ENCODE data around the gene ABAT.
A peak's percentile ranks its signal among the peaks of the same experiment; 100 is the strongest.

ABAT gene

GRCh38 chr16:8717892-8718415, 43.5 kb downstream of the ABAT start:
- no peak for ATAC-seq
- TF ChIP-seq ISL1 (CRISPR knock-in tag; IDR thresholded peaks at IDR 0.05) (no peak), RARB (CRISPR knock-in tag; IDR thresholded peaks at IDR 0.05) (no peak), BACH2 (CRISPR knock-in tag; IDR thresholded peaks at IDR 0.05; ENCODE audit: borderline replicate concordance) (no peak), ZFP30 (CRISPR knock-in tag; IDR thresholded peaks at IDR 0.05) (no peak), TCF4 (CRISPR knock-in tag; IDR thresholded peaks at IDR 0.05; ENCODE audit: borderline replicate concordance) (no peak), ZC3H10 (CRISPR knock-in tag; IDR thresholded peaks at IDR 0.05) (no peak), CSDC2 (CRISPR knock-in tag; IDR thresholded peaks at IDR 0.05) (no peak), PPARA (CRISPR knock-in tag; IDR thresholded peaks at IDR 0.05; ENCODE audit: borderline replicate concordance) (no peak)
- TF ChIP-seq, protein P1, sequence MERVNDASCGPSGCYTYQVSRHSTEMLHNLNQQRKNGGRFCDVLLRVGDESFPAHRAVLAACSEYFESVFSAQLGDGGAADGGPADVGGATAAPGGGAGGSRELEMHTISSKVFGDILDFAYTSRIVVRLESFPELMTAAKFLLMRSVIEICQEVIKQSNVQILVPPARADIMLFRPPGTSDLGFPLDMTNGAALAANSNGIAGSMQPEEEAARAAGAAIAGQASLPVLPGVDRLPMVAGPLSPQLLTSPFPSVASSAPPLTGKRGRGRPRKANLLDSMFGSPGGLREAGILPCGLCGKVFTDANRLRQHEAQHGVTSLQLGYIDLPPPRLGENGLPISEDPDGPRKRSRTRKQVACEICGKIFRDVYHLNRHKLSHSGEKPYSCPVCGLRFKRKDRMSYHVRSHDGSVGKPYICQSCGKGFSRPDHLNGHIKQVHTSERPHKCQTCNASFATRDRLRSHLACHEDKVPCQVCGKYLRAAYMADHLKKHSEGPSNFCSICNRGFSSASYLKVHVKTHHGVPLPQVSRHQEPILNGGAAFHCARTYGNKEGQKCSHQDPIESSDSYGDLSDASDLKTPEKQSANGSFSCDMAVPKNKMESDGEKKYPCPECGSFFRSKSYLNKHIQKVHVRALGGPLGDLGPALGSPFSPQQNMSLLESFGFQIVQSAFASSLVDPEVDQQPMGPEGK (CRISPR knock-in tag; IDR thresholded peaks at IDR 0.05; ENCODE audit: borderline replicate concordance): no peak

- no peak for ATAC-seq
- no peak for TF ChIP-seq GLIS3 (CRISPR knock-in tag; IDR thresholded peaks at IDR 0.05)
- TF ChIP-seq, protein P2, sequence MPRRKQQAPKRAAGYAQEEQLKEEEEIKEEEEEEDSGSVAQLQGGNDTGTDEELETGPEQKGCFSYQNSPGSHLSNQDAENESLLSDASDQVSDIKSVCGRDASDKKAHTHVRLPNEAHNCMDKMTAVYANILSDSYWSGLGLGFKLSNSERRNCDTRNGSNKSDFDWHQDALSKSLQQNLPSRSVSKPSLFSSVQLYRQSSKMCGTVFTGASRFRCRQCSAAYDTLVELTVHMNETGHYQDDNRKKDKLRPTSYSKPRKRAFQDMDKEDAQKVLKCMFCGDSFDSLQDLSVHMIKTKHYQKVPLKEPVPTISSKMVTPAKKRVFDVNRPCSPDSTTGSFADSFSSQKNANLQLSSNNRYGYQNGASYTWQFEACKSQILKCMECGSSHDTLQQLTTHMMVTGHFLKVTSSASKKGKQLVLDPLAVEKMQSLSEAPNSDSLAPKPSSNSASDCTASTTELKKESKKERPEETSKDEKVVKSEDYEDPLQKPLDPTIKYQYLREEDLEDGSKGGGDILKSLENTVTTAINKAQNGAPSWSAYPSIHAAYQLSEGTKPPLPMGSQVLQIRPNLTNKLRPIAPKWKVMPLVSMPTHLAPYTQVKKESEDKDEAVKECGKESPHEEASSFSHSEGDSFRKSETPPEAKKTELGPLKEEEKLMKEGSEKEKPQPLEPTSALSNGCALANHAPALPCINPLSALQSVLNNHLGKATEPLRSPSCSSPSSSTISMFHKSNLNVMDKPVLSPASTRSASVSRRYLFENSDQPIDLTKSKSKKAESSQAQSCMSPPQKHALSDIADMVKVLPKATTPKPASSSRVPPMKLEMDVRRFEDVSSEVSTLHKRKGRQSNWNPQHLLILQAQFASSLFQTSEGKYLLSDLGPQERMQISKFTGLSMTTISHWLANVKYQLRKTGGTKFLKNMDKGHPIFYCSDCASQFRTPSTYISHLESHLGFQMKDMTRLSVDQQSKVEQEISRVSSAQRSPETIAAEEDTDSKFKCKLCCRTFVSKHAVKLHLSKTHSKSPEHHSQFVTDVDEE (CRISPR knock-in tag; IDR thresholded peaks at IDR 0.05): no peak
Measured at GRCh38 chr16:8718851-8719680, 44.6 kb downstream of the ABAT start.

- ATAC-seq: peak; percentile 32; the same call in 1 of the 3 replicates
- TF ChIP-seq, protein P2 (CRISPR knock-in tag; IDR thresholded peaks at IDR 0.05): no peak
- no peak for TF ChIP-seq ARNTL (CRISPR knock-in tag; IDR thresholded peaks at IDR 0.05; ENCODE audit: borderline replicate concordance, low read depth)
- no peak for TF ChIP-seq BACH2 (CRISPR knock-in tag; IDR thresholded peaks at IDR 0.05; ENCODE audit: borderline replicate concordance)
- TF ChIP-seq ZNF565 (CRISPR knock-in tag; conservative IDR thresholded peaks at IDR 0.05; ENCODE audit: low read depth): no peak
- no peak for TF ChIP-seq PPARA (CRISPR knock-in tag; IDR thresholded peaks at IDR 0.05; ENCODE audit: borderline replicate concordance)
- no peak for TF ChIP-seq CSDC2 (CRISPR knock-in tag; IDR thresholded peaks at IDR 0.05)
- TF ChIP-seq, protein P1 (CRISPR knock-in tag; IDR thresholded peaks at IDR 0.05; ENCODE audit: borderline replicate concordance): no peak
- TF ChIP-seq TOX (CRISPR knock-in tag; IDR thresholded peaks at IDR 0.05; ENCODE audit: borderline replicate concordance): no peak
Measured at GRCh38 chr16:8720080-8720966, 45.9 kb downstream of the ABAT start.

GRCh38 chr16:8720967-8721308, 46.5 kb downstream of the ABAT start:
- ATAC-seq: no peak
- TF ChIP-seq ZFP30 (CRISPR knock-in tag; IDR thresholded peaks at IDR 0.05): no peak
- TF ChIP-seq ZFP3 (CRISPR knock-in tag; IDR thresholded peaks at IDR 0.05): no peak
- no peak for TF ChIP-seq RARB (CRISPR knock-in tag; IDR thresholded peaks at IDR 0.05)
- TF ChIP-seq CSRNP3 (CRISPR knock-in tag; IDR thresholded peaks at IDR 0.05): no peak
- no peak for TF ChIP-seq PPARA (CRISPR knock-in tag; IDR thresholded peaks at IDR 0.05; ENCODE audit: borderline replicate concordance)
- TF ChIP-seq ZNF70 (CRISPR knock-in tag; IDR thresholded peaks at IDR 0.05): no peak
- TF ChIP-seq ZNF8 (CRISPR knock-in tag; IDR thresholded peaks at IDR 0.05): no peak
- no peak for TF ChIP-seq TCF4 (CRISPR knock-in tag; IDR thresholded peaks at IDR 0.05; ENCODE audit: borderline replicate concordance)
- TF ChIP-seq, protein P2 (CRISPR knock-in tag; IDR thresholded peaks at IDR 0.05): no peak

All from SK-N-SH treated with all-trans-retinoic acid at 6 μM for 48 hours (cell line).